Astrocyte of the cerebellum (primary cell): ENCODE results near the gene CDH6.
A peak's percentile ranks its signal among the peaks of the same experiment; 100 is the strongest.

ENCODE experiments used
- DNase-seq: peaks from one replicate; pipeline ENCODE4 v3.0.0-alpha.2; 2011; ENCODE audit warnings: low read depth
- H3K4me3 ChIP-seq: 2 replicates; pipeline ENCODE4 v1.5.1; 2011; ENCODE audit warnings: mild to moderate bottlenecking, low read depth, low read length, moderate library complexity
- CTCF ChIP-seq: IDR thresholded peaks from 2 replicates; pipeline ENCODE4 v1.5.1; 2012; ENCODE audit warnings: low read length, low read depth, moderate library complexity, mild to moderate bottlenecking; ENCODE audit errors: missing control alignments
- in situ Hi-C: cut with HindIII; loops from 2 replicates; pipeline ENCODE4 v1.10.0; 2017; ENCODE audit warnings: low sequenced_read_pairs

CDH6 gene

GRCh38 chr5:31229266-31229665 lies 35.8 kb downstream of the CDH6 start:
- in situ Hi-C loops = loop anchor here (25.0 kb wide), 1 partner anchor 1192 kb away; no protein-coding TSS in a partner anchor
- no peak for TF ChIP-seq CTCF
- no peak overlapping the region for H3K4me3 ChIP-seq
- DNase-seq = no peak

DNA sequence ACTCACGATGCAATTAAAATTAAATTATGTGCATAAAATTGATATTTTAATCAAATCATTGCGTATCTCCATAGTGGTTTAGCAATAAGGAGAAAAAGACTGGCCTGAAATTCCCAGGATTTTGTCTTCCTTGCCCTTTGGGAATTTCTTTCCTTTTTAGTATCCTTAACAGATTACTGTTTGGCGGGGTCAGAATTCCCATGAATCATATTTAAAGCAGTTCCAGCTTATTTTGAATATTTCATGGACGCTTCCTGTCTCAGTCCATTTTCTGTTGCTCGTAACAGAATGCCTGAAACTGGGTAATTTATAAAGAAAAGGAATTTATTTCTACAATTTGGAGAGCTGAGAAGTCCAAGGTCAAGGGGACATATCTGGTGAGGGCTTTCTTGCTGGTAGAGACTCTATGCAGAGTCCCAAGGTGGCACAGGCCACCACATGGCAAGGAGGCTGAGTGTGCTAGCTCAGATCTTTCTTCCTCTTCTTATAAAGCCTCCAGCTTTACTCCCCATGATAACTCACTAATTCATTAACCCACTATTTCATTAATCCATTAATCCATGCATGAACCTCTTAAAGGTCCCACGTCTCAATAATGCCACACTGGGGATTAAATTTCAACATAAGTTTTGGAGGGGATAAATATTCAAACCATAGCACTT lies 37.8 kb downstream of the CDH6 start:
- H3K4me3 ChIP-seq = no peak overlapping the region
- DNase-seq = no peak
- in situ Hi-C loops = loop anchor here (25.0 kb wide), 1 partner anchor 1194 kb away; no protein-coding TSS in a partner anchor
- TF ChIP-seq CTCF = no peak

DNA sequence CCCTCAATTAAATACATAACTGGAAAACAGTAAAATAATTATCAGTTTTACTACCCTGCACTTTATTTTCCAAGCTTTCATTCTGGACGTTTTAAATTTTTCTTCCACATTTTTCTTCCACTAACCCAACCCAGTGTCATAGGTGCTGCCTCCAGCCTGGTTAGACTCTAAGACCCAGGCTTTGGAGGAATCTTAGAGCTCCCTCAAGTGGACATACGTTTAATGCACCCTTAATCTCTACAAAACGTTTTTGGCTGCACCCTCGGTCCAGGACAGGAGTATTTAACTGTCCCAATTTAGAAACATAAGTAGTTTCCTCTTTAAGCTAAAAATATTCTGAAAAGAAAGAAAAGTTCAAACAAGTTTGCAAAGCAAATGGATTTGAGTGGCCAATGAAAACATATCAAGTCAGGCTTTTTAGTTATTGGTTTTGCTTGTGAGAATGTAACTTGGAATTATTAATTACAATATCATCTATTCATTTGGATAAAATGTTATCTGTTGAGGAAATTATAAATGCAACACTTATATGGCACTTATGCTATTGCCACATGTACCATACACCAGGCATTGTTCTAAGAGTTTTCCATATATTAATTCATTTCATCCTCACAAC lies 38.9 kb downstream of the CDH6 start:
- no peak overlapping the region for H3K4me3 ChIP-seq
- in situ Hi-C loops = loop anchor here (25.0 kb wide), 1 partner anchor 1195 kb away; no protein-coding TSS in a partner anchor
- peak; percentile 50 for DNase-seq
- TF ChIP-seq CTCF = peak; percentile 83

DNA sequence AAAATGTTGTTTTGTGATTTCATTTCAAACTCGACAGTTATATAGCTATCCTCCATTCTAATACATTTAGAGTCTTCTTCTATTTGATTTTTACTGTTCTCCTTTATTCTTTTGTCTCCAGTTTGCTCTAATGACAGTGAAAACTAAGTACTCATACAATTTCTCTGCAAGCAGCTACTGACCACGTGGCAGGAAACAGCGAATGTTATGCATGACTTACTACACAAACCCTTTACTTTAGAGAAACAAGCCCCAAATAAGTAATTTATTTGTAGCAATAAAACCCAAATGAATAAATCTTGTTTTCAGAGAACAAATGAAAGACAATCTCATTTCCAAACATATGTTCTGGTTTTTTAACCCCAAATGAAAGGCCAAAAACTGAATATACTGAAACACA lies 41.9 kb downstream of the CDH6 start:
- in situ Hi-C loops = loop anchor here (25.0 kb wide), 1 partner anchor 1198 kb away; no protein-coding TSS in a partner anchor
- TF ChIP-seq CTCF = no peak
- DNase-seq = peak; percentile 8
- H3K4me3 ChIP-seq = no peak overlapping the region

DNA sequence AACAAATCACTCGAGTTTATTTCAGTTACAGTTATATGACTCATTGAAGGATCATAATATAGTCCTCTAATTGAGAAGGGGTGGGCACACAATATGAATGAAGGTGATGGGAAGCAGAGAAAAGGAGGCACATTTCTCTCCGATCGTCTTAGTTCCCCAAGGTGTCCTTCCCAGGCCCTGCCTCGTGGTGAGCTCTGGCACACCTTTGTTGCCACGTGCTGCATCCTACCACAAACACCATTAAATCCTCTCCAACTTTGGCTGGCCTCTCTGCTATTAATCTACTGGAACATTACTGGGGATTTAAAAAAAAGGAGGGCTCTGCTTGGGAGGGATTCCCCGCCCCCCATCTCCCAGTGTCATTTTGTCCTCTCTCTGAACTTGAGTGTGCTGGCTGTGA lies 42.9 kb downstream of the CDH6 start:
- in situ Hi-C loops = loop anchor here (25.0 kb wide), 1 partner anchor 1199 kb away; no protein-coding TSS in a partner anchor
- DNase-seq = no peak
- H3K4me3 ChIP-seq = no peak overlapping the region
- no peak for TF ChIP-seq CTCF

- DNase-seq = no peak
- in situ Hi-C loops = loop anchor here (25.0 kb wide), 1 partner anchor 1200 kb away; no protein-coding TSS in a partner anchor
- no peak overlapping the region for H3K4me3 ChIP-seq
- TF ChIP-seq CTCF = no peak
Observed at GRCh38 chr5:31237174-31237573, 43.7 kb downstream of the CDH6 start.
